ENCODE measurements around the gene ORMDL1. TPM values are rescaled to one million over a fixed set of nuclear protein-coding genes. Genes with fewer than 3 reads are reported as not detected.

The ORMDL1 gene
- total and polyA plus RNA-seq, 2 of the 13 experiments (the other 11 are each of a cell fraction or from before 2014, with no cell fraction given): 67.5 to 160 TPM

DNA sequence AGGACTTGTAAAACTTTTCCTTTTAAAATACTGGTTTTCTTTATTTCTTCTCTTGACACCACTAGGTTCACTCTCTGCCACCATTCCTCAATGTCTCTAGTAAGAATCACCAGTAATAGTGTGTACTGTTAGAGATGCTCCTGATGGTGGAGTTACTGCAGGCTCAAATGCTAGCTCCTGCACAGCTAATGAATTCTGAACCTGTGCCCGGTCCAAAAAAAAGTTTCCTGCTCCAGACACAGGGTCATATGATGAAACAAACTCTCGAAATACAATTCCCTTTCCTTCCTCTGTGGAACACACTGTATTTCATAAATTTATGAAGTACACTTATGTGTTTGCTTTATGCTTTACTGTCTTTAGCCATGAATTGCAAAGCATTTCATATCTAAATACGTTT is 19.3 kb upstream of the ORMDL1 start (continued):
- TF ChIP-seq, protein P1, sequence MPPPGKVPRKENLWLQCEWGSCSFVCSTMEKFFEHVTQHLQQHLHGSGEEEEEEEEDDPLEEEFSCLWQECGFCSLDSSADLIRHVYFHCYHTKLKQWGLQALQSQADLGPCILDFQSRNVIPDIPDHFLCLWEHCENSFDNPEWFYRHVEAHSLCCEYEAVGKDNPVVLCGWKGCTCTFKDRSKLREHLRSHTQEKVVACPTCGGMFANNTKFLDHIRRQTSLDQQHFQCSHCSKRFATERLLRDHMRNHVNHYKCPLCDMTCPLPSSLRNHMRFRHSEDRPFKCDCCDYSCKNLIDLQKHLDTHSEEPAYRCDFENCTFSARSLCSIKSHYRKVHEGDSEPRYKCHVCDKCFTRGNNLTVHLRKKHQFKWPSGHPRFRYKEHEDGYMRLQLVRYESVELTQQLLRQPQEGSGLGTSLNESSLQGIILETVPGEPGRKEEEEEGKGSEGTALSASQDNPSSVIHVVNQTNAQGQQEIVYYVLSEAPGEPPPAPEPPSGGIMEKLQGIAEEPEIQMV (CRISPR knock-in tag; IDR thresholded peaks at IDR 0.05; ENCODE audit: low read depth): no peak
- TF ChIP-seq HDAC2 (CRISPR knock-in tag; IDR thresholded peaks at IDR 0.05) (no peak), ZSCAN25 (CRISPR knock-in tag; IDR thresholded peaks at IDR 0.05) (no peak), IKZF1 (IDR thresholded peaks at IDR 0.05) (no peak)
- TF ChIP-seq, protein P2, sequence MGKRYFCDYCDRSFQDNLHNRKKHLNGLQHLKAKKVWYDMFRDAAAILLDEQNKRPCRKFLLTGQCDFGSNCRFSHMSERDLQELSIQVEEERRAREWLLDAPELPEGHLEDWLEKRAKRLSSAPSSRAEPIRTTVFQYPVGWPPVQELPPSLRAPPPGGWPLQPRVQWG (CRISPR knock-in tag; IDR thresholded peaks at IDR 0.05; ENCODE audit: borderline replicate concordance, low read depth): no peak

DNA sequence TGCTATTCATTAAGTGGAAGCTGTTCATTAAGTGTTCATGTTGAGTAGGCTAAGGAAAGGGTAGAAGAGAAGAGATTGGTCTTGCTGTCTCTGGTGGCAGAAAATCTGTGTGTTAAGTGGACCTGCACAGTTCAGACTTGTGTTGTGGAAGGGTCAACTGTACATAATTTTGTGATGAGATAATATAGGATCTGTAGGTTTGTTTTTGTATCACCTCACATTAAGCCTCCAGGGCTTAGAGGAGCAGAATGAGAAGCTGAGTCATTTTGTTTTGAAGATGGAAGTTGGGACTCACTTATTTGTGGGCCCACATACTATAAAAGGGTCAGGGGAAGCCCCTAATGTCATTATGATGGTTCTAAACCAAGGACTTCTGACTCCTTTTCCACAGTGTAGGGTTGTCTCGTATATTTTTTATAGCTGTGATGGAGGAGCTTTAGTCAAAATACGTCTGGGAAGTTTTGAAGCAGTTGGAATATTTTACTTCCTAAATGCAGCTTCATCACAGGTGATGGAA is 18.3 kb upstream of the ORMDL1 start:
- POLR2A ChIA-PET: interaction anchor here (1.0 kb wide), 1 partner anchor 18 kb away, joined by 3 read pairs; the partner anchor contains the start of genes ORMDL1 and PMS1
- Histone ChIP-seq H4K20me1 (ENCODE audit: insufficient read depth, low read length) (no peaks in the 10 kb centered on the region), H3K27me3 (ENCODE audit: control insufficient read depth in 1 of 2, insufficient read depth in 2 of 2, low read length in 2 of 2) (no peaks in the 10 kb centered on the region), H3K9me3 (ENCODE audit: low read length) (no peaks in the 10 kb centered on the region), H3K27ac (ENCODE audit: extremely low read length, insufficient read depth, low read length) (no peak overlapping the region), H2AFZ (ENCODE audit: low read length) (no peak overlapping the region), H3K9ac (ENCODE audit: insufficient read depth, low read depth, low read length) (no peak overlapping the region), H3K36me3 (replicated peaks in 1 of 2; ENCODE audit: control insufficient read depth in 1 of 2, insufficient read depth in 2 of 2, low read length in 2 of 2) (peaks cover 11 to 53% of the 10 kb centered on the region in 2 experiments), H3K79me2 (ENCODE audit: insufficient read depth, low read length) (peaks cover 4% of the 10 kb centered on the region), H3K4me3 (replicated peaks in 1 of 3; ENCODE audit: insufficient read depth in 1 of 3, low read depth in 2 of 3, low read length in 3 of 3) (no peak overlapping the region), H3K4me2 (ENCODE audit: low read depth, low read length) (no peak overlapping the region), H3K4me1 (ENCODE audit: insufficient read depth, low read length) (no peaks in the 10 kb centered on the region)
- ATAC-seq (no peak), DNase-seq (ENCODE audit: low spot score) (no peak), FAIRE-seq (no peak)
- CTCF ChIA-PET (ENCODE audit: low intra/inter-chr PET ratio, low total read pairs): no interaction called here
- WGBS (ENCODE audit: low lambda C conversion rate): 98% methylated on average over 2 of the region's 2 CpGs
- in situ Hi-C loops (cut with HindIII; ENCODE audit: extremely low pct_ligation_motif_present, low pct_unique_long_range_greater_than_20kb) (loop anchor here (10.0 kb wide), 1 partner anchor 262 kb away; the partner anchor contains the start of gene MSTN), intact Hi-C loops (cut with micrococcal nuclease; ENCODE audit: unreplicated experiment) (no loop called here)
- no TSS peak for BruUV-seq (replicated peaks)
- no peak for TF ChIP-seq ZNF567 (CRISPR knock-in tag; IDR thresholded peaks at IDR 0.05; ENCODE audit: borderline replicate concordance)
- no peak for TF ChIP-seq NKX3-1 (CRISPR knock-in tag; IDR thresholded peaks at IDR 0.05)
- no peak for TF ChIP-seq ZNF24 (IDR thresholded peaks at IDR 0.05)
- TF ChIP-seq, protein P3, sequence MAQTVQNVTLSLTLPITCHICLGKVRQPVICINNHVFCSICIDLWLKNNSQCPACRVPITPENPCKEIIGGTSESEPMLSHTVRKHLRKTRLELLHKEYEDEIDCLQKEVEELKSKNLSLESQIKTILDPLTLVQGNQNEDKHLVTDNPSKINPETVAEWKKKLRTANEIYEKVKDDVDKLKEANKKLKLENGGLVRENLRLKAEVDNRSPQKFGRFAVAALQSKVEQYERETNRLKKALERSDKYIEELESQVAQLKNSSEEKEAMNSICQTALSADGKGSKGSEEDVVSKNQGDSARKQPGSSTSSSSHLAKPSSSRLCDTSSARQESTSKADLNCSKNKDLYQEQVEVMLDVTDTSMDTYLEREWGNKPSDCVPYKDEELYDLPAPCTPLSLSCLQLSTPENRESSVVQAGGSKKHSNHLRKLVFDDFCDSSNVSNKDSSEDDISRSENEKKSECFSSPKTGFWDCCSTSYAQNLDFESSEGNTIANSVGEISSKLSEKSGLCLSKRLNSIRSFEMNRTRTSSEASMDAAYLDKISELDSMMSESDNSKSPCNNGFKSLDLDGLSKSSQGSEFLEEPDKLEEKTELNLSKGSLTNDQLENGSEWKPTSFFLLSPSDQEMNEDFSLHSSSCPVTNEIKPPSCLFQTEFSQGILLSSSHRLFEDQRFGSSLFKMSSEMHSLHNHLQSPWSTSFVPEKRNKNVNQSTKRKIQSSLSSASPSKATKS (CRISPR knock-in tag; IDR thresholded peaks at IDR 0.05): no peak
- TF ChIP-seq, protein P4, sequence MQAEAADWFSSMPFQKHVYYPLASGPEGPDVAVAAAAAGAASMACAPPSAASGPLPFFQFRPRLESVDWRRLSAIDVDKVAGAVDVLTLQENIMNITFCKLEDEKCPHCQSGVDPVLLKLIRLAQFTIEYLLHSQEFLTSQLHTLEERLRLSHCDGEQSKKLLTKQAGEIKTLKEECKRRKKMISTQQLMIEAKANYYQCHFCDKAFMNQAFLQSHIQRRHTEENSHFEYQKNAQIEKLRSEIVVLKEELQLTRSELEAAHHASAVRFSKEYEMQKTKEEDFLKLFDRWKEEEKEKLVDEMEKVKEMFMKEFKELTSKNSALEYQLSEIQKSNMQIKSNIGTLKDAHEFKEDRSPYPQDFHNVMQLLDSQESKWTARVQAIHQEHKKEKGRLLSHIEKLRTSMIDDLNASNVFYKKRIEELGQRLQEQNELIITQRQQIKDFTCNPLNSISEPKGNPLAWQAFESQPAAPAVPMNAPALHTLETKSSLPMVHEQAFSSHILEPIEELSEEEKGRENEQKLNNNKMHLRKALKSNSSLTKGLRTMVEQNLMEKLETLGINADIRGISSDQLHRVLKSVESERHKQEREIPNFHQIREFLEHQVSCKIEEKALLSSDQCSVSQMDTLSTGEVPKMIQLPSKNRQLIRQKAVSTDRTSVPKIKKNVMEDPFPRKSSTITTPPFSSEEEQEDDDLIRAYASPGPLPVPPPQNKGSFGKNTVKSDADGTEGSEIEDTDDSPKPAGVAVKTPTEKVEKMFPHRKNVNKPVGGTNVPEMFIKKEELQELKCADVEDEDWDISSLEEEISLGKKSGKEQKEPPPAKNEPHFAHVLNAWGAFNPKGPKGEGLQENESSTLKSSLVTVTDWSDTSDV (CRISPR knock-in tag; IDR thresholded peaks at IDR 0.05): no peak
- TF ChIP-seq ZNF850 (CRISPR knock-in tag; conservative IDR thresholded peaks at IDR 0.05): no peak
- TF ChIP-seq, protein P5, sequence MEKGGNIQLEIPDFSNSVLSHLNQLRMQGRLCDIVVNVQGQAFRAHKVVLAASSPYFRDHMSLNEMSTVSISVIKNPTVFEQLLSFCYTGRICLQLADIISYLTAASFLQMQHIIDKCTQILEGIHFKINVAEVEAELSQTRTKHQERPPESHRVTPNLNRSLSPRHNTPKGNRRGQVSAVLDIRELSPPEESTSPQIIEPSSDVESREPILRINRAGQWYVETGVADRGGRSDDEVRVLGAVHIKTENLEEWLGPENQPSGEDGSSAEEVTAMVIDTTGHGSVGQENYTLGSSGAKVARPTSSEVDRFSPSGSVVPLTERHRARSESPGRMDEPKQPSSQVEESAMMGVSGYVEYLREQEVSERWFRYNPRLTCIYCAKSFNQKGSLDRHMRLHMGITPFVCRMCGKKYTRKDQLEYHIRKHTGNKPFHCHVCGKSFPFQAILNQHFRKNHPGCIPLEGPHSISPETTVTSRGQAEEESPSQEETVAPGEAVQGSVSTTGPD (CRISPR knock-in tag; IDR thresholded peaks at IDR 0.05): no peak
- no peak for TF ChIP-seq ARNT (IDR thresholded peaks at IDR 0.05)
- TF ChIP-seq POLR2AphosphoS5 (IDR thresholded peaks at IDR 0.05; ENCODE audit: low read depth, low read length): no peak
- TF ChIP-seq NONO (IDR thresholded peaks at IDR 0.05): no peak
- no peak for TF ChIP-seq NONO (CRISPR knock-in tag; conservative IDR thresholded peaks at IDR 0.05)
- TF ChIP-seq SP4 (CRISPR knock-in tag; IDR thresholded peaks at IDR 0.05): no peak
